ENCODE measurements around the gene ARMC12. TPM values are rescaled to one million over a fixed set of nuclear protein-coding genes. Genes with fewer than 3 reads are reported as not detected.

ARMC12 gene
- total RNA-seq, 1 donor from 2014 or later = 0.69 TPM

- H3K36me3 Mint-ChIP-seq (ENCODE audit: low read depth, unreplicated experiment) = no peaks in the 10 kb centered on the region
- H3K4me1 Mint-ChIP-seq (ENCODE audit: unreplicated experiment) = peaks cover 14% of the 10 kb centered on the region
- no peak for DNase-seq (ENCODE audit: low spot score)
- TF ChIP-seq, protein P1, sequence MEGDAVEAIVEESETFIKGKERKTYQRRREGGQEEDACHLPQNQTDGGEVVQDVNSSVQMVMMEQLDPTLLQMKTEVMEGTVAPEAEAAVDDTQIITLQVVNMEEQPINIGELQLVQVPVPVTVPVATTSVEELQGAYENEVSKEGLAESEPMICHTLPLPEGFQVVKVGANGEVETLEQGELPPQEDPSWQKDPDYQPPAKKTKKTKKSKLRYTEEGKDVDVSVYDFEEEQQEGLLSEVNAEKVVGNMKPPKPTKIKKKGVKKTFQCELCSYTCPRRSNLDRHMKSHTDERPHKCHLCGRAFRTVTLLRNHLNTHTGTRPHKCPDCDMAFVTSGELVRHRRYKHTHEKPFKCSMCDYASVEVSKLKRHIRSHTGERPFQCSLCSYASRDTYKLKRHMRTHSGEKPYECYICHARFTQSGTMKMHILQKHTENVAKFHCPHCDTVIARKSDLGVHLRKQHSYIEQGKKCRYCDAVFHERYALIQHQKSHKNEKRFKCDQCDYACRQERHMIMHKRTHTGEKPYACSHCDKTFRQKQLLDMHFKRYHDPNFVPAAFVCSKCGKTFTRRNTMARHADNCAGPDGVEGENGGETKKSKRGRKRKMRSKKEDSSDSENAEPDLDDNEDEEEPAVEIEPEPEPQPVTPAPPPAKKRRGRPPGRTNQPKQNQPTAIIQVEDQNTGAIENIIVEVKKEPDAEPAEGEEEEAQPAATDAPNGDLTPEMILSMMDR (IDR thresholded peaks at IDR 0.05; ENCODE audit: unreplicated experiment) = no peak
- H3K4me3 Mint-ChIP-seq (ENCODE audit: unreplicated experiment) = no peak overlapping the region
- H3K27me3 Mint-ChIP-seq (ENCODE audit: unreplicated experiment) = peaks cover 1% of the 10 kb centered on the region
- H3K27ac Mint-ChIP-seq (ENCODE audit: unreplicated experiment) = no peak overlapping the region
- H3K9me3 Mint-ChIP-seq (ENCODE audit: unreplicated experiment) = no peaks in the 10 kb centered on the region
Observed at GRCh38 chr6:35742842-35743241, 6.0 kb downstream of the ARMC12 start.

- Mint-ChIP-seq H3K4me1 (ENCODE audit: unreplicated experiment) (peaks cover 5% of the 10 kb centered on the region), H3K27ac (ENCODE audit: unreplicated experiment) (no peak overlapping the region), H3K27me3 (ENCODE audit: unreplicated experiment) (peaks cover 1% of the 10 kb centered on the region), H3K4me3 (ENCODE audit: unreplicated experiment) (no peak overlapping the region), H3K36me3 (ENCODE audit: low read depth, unreplicated experiment) (no peaks in the 10 kb centered on the region), H3K9me3 (ENCODE audit: unreplicated experiment) (no peaks in the 10 kb centered on the region)
- no peak for DNase-seq (ENCODE audit: low spot score)
- TF ChIP-seq, protein P1 (IDR thresholded peaks at IDR 0.05; ENCODE audit: unreplicated experiment) = no peak
Observed at GRCh38 chr6:35745509-35745908, 8.7 kb downstream of the ARMC12 start.

- TF ChIP-seq, protein P1 (IDR thresholded peaks at IDR 0.05; ENCODE audit: unreplicated experiment) = no peak
- Mint-ChIP-seq H3K27ac (ENCODE audit: unreplicated experiment) (no peak overlapping the region), H3K36me3 (ENCODE audit: low read depth, unreplicated experiment) (no peaks in the 10 kb centered on the region), H3K9me3 (ENCODE audit: unreplicated experiment) (no peaks in the 10 kb centered on the region), H3K4me1 (ENCODE audit: unreplicated experiment) (no peaks in the 10 kb centered on the region), H3K27me3 (ENCODE audit: unreplicated experiment) (peaks cover 1% of the 10 kb centered on the region), H3K4me3 (ENCODE audit: unreplicated experiment) (no peak overlapping the region)
- no peak for DNase-seq (ENCODE audit: low spot score)
Observed at GRCh38 chr6:35746516-35746915, 9.7 kb downstream of the ARMC12 start.

DNA sequence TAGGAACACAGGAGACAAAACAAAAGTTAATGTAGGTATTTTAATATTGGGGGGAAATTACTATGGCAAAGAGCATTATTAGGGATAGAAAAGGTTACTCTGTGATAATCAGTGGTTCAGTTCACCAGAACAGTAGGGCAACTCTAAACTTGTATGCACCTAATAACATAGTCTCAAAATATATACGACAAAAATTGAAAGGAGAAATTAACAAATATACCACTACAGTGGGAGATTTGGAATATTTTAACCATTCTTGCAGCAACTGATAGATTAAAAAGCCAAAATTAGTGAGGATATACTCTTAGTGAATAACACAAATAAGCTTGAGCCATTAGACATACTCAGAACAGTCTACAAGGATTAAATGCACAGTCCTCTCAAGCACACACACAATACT, 11.0 kb downstream of the ARMC12 start:
- DNase-seq (ENCODE audit: low spot score) = no peak
- Mint-ChIP-seq H3K27me3 (ENCODE audit: unreplicated experiment) (peaks cover 1% of the 10 kb centered on the region), H3K4me3 (ENCODE audit: unreplicated experiment) (no peak overlapping the region), H3K27ac (ENCODE audit: unreplicated experiment) (no peak overlapping the region), H3K36me3 (ENCODE audit: low read depth, unreplicated experiment) (no peaks in the 10 kb centered on the region), H3K9me3 (ENCODE audit: unreplicated experiment) (no peaks in the 10 kb centered on the region), H3K4me1 (ENCODE audit: unreplicated experiment) (no peaks in the 10 kb centered on the region)
- TF ChIP-seq, protein P1 (IDR thresholded peaks at IDR 0.05; ENCODE audit: unreplicated experiment) = no peak

- no peaks in the 10 kb centered on the region for H3K4me1 Mint-ChIP-seq (ENCODE audit: unreplicated experiment)
- H3K27me3 Mint-ChIP-seq (ENCODE audit: unreplicated experiment) = peaks cover 1% of the 10 kb centered on the region
- no peaks in the 10 kb centered on the region for H3K36me3 Mint-ChIP-seq (ENCODE audit: low read depth, unreplicated experiment)
- H3K27ac Mint-ChIP-seq (ENCODE audit: unreplicated experiment) = no peak overlapping the region
- TF ChIP-seq, protein P1 (IDR thresholded peaks at IDR 0.05; ENCODE audit: unreplicated experiment) = no peak
- DNase-seq (ENCODE audit: low spot score) = no peak
- H3K4me3 Mint-ChIP-seq (ENCODE audit: unreplicated experiment) = no peak overlapping the region
- no peaks in the 10 kb centered on the region for H3K9me3 Mint-ChIP-seq (ENCODE audit: unreplicated experiment)
Observed at GRCh38 chr6:35750557-35750956, 13.7 kb downstream of the ARMC12 start.
